Mesenchymal stem cell (in vitro differentiated cells and primary cell): ENCODE results near the gene SLCO2A1.

Experiments
- DNase-seq: peaks from one replicate; pipeline ENCODE4 v3.0.0-alpha.2; 2013
- H2AFZ ChIP-seq: one replicate; pipeline ENCODE4 v1.6.1; 2013; ENCODE audit warnings: low read depth, mild to moderate bottlenecking, control low read depth, inconsistent platforms, low read length, moderate library complexity
- H2AK5ac ChIP-seq: 2 replicates; pipeline ENCODE4 v1.6.1; 2013; ENCODE audit warnings: low read length, moderate library complexity, mild to moderate bottlenecking, inconsistent platforms; ENCODE audit not compliant: severe bottlenecking
- H2BK120ac ChIP-seq: one replicate; pipeline ENCODE4 v1.6.1; 2013; ENCODE audit warnings: low read depth, mild to moderate bottlenecking, inconsistent platforms, low read length, moderate library complexity
- H2BK12ac ChIP-seq, 2 experiments: one replicate each; pipeline ENCODE4 v1.6.1; 2013; ENCODE audit warnings: inconsistent platforms in 2 of 2, low read length in 2 of 2, mild to moderate bottlenecking in 2 of 2, moderate library complexity in 2 of 2, control low read depth in 1 of 2
- H2BK15ac ChIP-seq: one replicate; pipeline ENCODE4 v1.6.1; 2013; ENCODE audit warnings: mild to moderate bottlenecking, low read depth, inconsistent platforms; ENCODE audit not compliant: poor library complexity, severe bottlenecking
- H2BK5ac ChIP-seq: 2 replicates; pipeline ENCODE4 v1.6.1; 2013; ENCODE audit warnings: low read depth, mild to moderate bottlenecking, low read length, control low read depth, inconsistent platforms; ENCODE audit not compliant: poor library complexity, severe bottlenecking
- H3K14ac ChIP-seq, 2 experiments: one replicate each; pipeline ENCODE4 v1.6.1; 2013; ENCODE audit warnings: inconsistent platforms in 2 of 2, low read length in 2 of 2, control low read depth in 1 of 2, mild to moderate bottlenecking in 1 of 2, moderate library complexity in 1 of 2
- H3K18ac ChIP-seq, 2 experiments: one replicate each; pipeline ENCODE4 v1.6.1; 2013; ENCODE audit warnings: inconsistent platforms in 2 of 2, low read length in 2 of 2, control low read depth in 1 of 2, low read depth in 1 of 2, mild to moderate bottlenecking in 1 of 2
- H3K23ac ChIP-seq, 2 experiments: one replicate each; pipeline ENCODE4 v1.6.1; 2013; ENCODE audit warnings: inconsistent platforms in 2 of 2, low read length in 2 of 2, mild to moderate bottlenecking in 2 of 2, moderate library complexity in 2 of 2, control low read depth in 1 of 2
- H3K27ac ChIP-seq: 2 replicates; pipeline ENCODE4 v1.5.1; 2013; ENCODE audit warnings: mild to moderate bottlenecking, moderate library complexity, low read length, control low read depth, inconsistent platforms; ENCODE audit not compliant: poor library complexity, severe bottlenecking
- H3K27me3 ChIP-seq, 2 experiments: 2 replicates each; pipeline versions ENCODE4 v1.6.1 to v1.7.0; 2013; ENCODE audit warnings: low read length in 2 of 2, mild to moderate bottlenecking in 2 of 2, moderate library complexity in 2 of 2, control low read depth in 1 of 2, inconsistent platforms in 1 of 2; ENCODE audit not compliant: control insufficient read depth in 1 of 2, insufficient read depth in 1 of 2
- H3K36me3 ChIP-seq, 2 experiments: 2 replicates each; pipeline versions ENCODE4 v1.6.1 to v1.7.0; 2013; ENCODE audit warnings: low read length in 2 of 2, control low read depth in 1 of 2, inconsistent platforms in 1 of 2, low read depth in 1 of 2, mild to moderate bottlenecking in 1 of 2; ENCODE audit not compliant: insufficient read depth in 2 of 2, control insufficient read depth in 1 of 2
- H3K4ac ChIP-seq, 2 experiments: one replicate each; pipeline ENCODE4 v1.6.1; 2013; ENCODE audit warnings: inconsistent platforms in 2 of 2, low read length in 2 of 2, mild to moderate bottlenecking in 2 of 2, moderate library complexity in 2 of 2, control low read depth in 1 of 2, low read depth in 1 of 2
- H3K4me1 ChIP-seq: 2 replicates; pipeline ENCODE4 v1.6.1; 2013; ENCODE audit warnings: low read depth, low read length, control low read depth; ENCODE audit not compliant: control insufficient read depth, insufficient read depth
- H3K4me2 ChIP-seq: 2 replicates; pipeline ENCODE4 v1.6.1; 2013; ENCODE audit warnings: low read length, mild to moderate bottlenecking, inconsistent platforms; ENCODE audit not compliant: poor library complexity, severe bottlenecking
- H3K4me3 ChIP-seq, 2 experiments: 2 replicates each; pipeline versions ENCODE4 v1.5.1 to v1.7.0; 2013; ENCODE audit warnings: low read length in 2 of 2, mild to moderate bottlenecking in 2 of 2, control low read depth in 1 of 2, low read depth in 1 of 2; ENCODE audit not compliant: insufficient read depth in 1 of 2
- H3K79me1 ChIP-seq: replicated peaks from 2 replicates; pipeline ENCODE4 v1.6.1; 2013; ENCODE audit warnings: mild to moderate bottlenecking, control low read depth, low read length, inconsistent platforms; ENCODE audit not compliant: poor library complexity, severe bottlenecking
- H3K9ac ChIP-seq: 2 replicates; pipeline ENCODE4 v1.7.0; 2013; ENCODE audit warnings: mild to moderate bottlenecking, low read length, moderate library complexity
- H3K9me3 ChIP-seq: 2 replicates; pipeline ENCODE4 v1.7.0; 2013; ENCODE audit warnings: mild to moderate bottlenecking, low read length; ENCODE audit not compliant: control insufficient read depth
- H4K8ac ChIP-seq: one replicate; pipeline ENCODE4 v1.6.1; 2013; ENCODE audit warnings: inconsistent platforms, mild to moderate bottlenecking, low read length, moderate library complexity
- H4K91ac ChIP-seq: one replicate; pipeline ENCODE4 v1.6.1; 2013; ENCODE audit warnings: mild to moderate bottlenecking, low read length, inconsistent platforms
- WGBS: methylation state at CpG from one replicate; pipeline ENCODE4 v1.1.7; 2013; ENCODE audit warnings: mixed read lengths; 5-methylcytosine and 5-hydroxymethylcytosine counted together

SLCO2A1 gene

DNA sequence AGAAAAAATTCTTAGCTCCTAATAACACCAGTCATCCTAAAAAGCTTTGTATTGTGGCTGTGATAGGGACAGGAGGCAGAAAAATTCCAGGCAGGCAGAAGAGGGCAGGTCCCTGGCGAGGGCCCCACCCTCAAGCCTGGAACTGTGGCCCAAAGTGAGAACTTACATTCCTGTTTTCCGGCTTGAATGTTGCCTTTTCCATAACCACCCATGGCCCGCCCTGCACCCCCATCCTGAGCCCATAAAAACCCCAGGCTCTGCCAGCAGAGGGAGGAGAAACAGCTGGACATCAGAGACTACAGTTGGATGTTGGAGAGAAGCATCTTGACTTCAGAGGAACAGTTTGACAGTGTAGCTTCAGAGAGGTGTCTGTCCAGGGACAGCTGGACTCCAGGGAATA lies 37.3 kb downstream of the SLCO2A1 start:
- H3K36me3 ChIP-seq = no peaks in the 10 kb centered on the region
- no peaks in the 10 kb centered on the region for H3K9me3 ChIP-seq
- no peak overlapping the region for H3K18ac ChIP-seq
- no peak overlapping the region for H3K4me3 ChIP-seq
- H3K27ac ChIP-seq = no peak overlapping the region
- DNase-seq = no peak
- no peak overlapping the region for H3K23ac ChIP-seq
- no peak overlapping the region for H2AK5ac ChIP-seq
- no peak overlapping the region for H2BK120ac ChIP-seq
- H2BK12ac ChIP-seq = no peak overlapping the region
- no peak overlapping the region for H4K91ac ChIP-seq
- no peak overlapping the region for H3K4me2 ChIP-seq
- H3K9ac ChIP-seq = no peak overlapping the region
- 42% methylated on average over 1 of the region's 3 CpGs for WGBS
- no peak overlapping the region for H2AFZ ChIP-seq
- H2BK15ac ChIP-seq = no peak overlapping the region
- no peak overlapping the region for H2BK5ac ChIP-seq
- no peak overlapping the region for H3K4ac ChIP-seq
- H3K79me1 ChIP-seq = no peaks in the 10 kb centered on the region
- H3K14ac ChIP-seq = no peak overlapping the region
- H3K4me1 ChIP-seq = no peaks in the 10 kb centered on the region
- no peak overlapping the region for H4K8ac ChIP-seq
- peaks cover 7 to 41% of the 10 kb centered on the region in 2 experiments for H3K27me3 ChIP-seq

DNA sequence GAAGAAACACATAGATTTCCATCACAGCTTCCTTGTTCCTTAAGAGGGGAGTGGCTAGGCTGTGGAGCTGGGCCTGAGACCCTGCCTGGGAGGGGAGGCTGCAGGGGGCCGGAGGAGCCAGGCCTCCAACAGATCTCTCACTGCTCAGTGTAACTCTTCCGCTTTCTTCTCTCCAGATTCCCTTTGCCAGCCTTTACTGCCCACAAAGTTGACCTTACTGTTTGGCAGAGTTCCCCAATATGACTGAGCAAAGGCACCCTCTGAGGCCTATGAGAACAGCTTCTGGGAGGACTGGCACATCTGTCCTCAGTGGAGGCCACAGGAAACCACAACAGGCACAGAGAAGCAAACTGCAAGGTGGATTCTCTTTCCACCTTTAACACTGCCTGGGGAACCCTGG lies 38.1 kb downstream of the SLCO2A1 start:
- Histone ChIP-seq H3K4me1 (no peaks in the 10 kb centered on the region), H3K23ac (no peak overlapping the region), H2AK5ac (no peak overlapping the region), H2BK120ac (no peak overlapping the region), H3K4me2 (no peak overlapping the region), H3K9ac (no peak overlapping the region), H2BK5ac (no peak overlapping the region), H2AFZ (no peak overlapping the region), H3K4me3 (no peak overlapping the region), H4K8ac (no peak overlapping the region), H3K14ac (no peak overlapping the region), H2BK15ac (no peak overlapping the region), H4K91ac (no peak overlapping the region), H3K18ac (no peak overlapping the region), H3K27ac (no peak overlapping the region), H3K27me3 (peaks cover 1 to 37% of the 10 kb centered on the region in 2 experiments), H3K79me1 (no peaks in the 10 kb centered on the region), H3K36me3 (no peaks in the 10 kb centered on the region), H3K9me3 (no peaks in the 10 kb centered on the region), H2BK12ac (no peak overlapping the region), H3K4ac (no peak overlapping the region)
- 81% methylated on average over 2 of the region's 2 CpGs for WGBS
- no peak for DNase-seq

DNA sequence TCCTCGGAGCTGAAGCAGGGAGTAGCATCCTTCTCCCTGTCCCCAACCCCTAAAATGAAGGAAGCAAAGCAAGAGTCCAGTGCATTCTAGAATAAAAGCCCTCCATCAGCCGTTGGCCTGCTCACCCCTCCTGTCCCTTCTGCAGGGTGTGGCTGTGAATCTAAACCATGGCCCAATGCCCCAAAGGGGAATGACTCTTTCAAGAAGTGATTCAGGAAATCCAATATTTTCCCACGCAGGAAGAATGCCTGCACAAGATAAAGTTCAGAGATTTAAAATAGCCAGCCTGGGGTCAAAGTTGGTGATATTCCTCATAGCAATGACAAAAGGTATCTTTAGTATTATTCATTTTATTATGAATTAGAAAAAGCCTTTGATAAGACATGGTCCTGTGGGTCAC lies 38.5 kb downstream of the SLCO2A1 start:
- H4K91ac ChIP-seq = no peak overlapping the region
- no peak overlapping the region for H3K14ac ChIP-seq
- H2AK5ac ChIP-seq = no peak overlapping the region
- no peak overlapping the region for H4K8ac ChIP-seq
- H3K36me3 ChIP-seq = no peaks in the 10 kb centered on the region
- no peak overlapping the region for H3K27ac ChIP-seq
- H2BK120ac ChIP-seq = no peak overlapping the region
- H3K18ac ChIP-seq = no peak overlapping the region
- H3K9ac ChIP-seq = no peak overlapping the region
- H3K9me3 ChIP-seq = no peaks in the 10 kb centered on the region
- no peak overlapping the region for H3K4ac ChIP-seq
- H2BK5ac ChIP-seq = no peak overlapping the region
- no peak overlapping the region for H3K4me2 ChIP-seq
- H2BK15ac ChIP-seq = no peak overlapping the region
- H3K4me3 ChIP-seq = no peak overlapping the region
- no peaks in the 10 kb centered on the region for H3K79me1 ChIP-seq
- H3K27me3 ChIP-seq = peaks cover 5 to 33% of the 10 kb centered on the region in 2 experiments
- no peak overlapping the region for H3K23ac ChIP-seq
- H2BK12ac ChIP-seq = no peak overlapping the region
- H2AFZ ChIP-seq = no peak overlapping the region
- H3K4me1 ChIP-seq = no peaks in the 10 kb centered on the region
- WGBS = 74% methylated on average over 3 of the region's 3 CpGs
- DNase-seq = no peak

DNA sequence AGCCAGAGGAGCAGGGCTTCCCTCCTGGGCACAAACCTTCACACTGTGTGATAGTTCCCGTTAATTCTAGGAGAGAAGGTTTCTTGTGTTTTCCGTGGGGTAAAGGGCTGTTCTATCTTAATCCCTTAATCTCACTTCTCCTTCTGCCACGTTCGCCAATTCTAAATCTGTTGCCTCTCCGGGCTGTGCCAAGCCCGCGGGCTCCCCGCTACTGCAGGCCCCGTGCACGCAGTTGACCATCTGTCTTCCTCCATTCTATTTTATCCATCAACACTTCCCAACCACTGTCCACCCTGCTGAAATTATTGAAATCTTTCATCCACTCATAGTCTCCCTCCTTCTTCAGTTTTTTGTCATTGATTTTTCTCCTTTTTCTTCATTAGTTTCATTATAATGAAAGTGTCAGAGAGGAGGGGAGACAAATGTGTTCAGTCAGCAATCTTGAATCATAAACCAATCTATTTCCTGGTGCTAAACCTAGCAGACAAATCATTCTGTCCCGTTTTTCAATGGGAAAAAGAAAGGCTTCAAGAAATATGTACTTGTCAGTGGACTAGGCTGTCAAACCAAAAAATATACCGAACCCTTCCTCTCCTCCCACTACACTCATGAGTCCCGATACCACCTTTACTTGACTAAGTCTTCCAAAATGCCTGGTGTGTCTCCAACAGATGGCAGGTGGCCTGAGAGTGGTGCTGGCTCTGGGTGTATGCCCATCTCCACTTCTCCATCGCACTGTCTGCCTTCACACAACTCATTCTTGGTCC lies 39.6 kb downstream of the SLCO2A1 start:
- DNase-seq = no peak
- no peak overlapping the region for H3K18ac ChIP-seq
- no peak overlapping the region for H2AK5ac ChIP-seq
- no peak overlapping the region for H3K4ac ChIP-seq
- H3K23ac ChIP-seq = no peak overlapping the region
- H2BK12ac ChIP-seq = no peak overlapping the region
- WGBS = 88% methylated on average over 14 of the region's 14 CpGs
- no peak overlapping the region for H2AFZ ChIP-seq
- H4K91ac ChIP-seq = no peak overlapping the region
- no peaks in the 10 kb centered on the region for H3K36me3 ChIP-seq
- H2BK120ac ChIP-seq = no peak overlapping the region
- H3K4me1 ChIP-seq = no peaks in the 10 kb centered on the region
- peaks cover 5 to 24% of the 10 kb centered on the region in 2 experiments for H3K27me3 ChIP-seq
- no peak overlapping the region for H3K4me3 ChIP-seq
- H2BK15ac ChIP-seq = no peak overlapping the region
- H3K9ac ChIP-seq = no peak overlapping the region
- H4K8ac ChIP-seq = no peak overlapping the region
- H2BK5ac ChIP-seq = no peak overlapping the region
- no peak overlapping the region for H3K4me2 ChIP-seq
- no peaks in the 10 kb centered on the region for H3K79me1 ChIP-seq
- H3K27ac ChIP-seq = no peak overlapping the region
- no peaks in the 10 kb centered on the region for H3K9me3 ChIP-seq
- H3K14ac ChIP-seq = no peak overlapping the region
